H1 (cell line): ENCODE results near the gene PCSK9. TPM values are rescaled to one million over a fixed set of nuclear protein-coding genes. Genes with fewer than 3 reads are reported as not detected.

ENCODE experiments used
- CTCF ChIA-PET: fragments of 300-600 bp; sonication (Branson Sonifier 250); formaldehyde crosslinking; loops from one replicate; lab custom pipeline; 2021; ENCODE audit not compliant: partially characterized antibody; lab: Charles Lee
- POLR2A ChIA-PET: fragments of 300-600 bp; sonication (Branson Sonifier 250); formaldehyde crosslinking; loops from one replicate; lab custom pipeline; 2021; ENCODE audit warnings: inconsistent platforms; ENCODE audit not compliant: partially characterized antibody; lab: Charles Lee
- DNase-seq, 2 experiments: peaks; one replicate each; pipeline versions ENCODE4 v3.0.0 to v3.0.0-alpha.2; 2010 to 2022; ENCODE audit warnings: low spot score in 2 of 2, low read depth in 1 of 2, mixed read lengths in 1 of 2
- FAIRE-seq: peaks from 2 replicates; lab custom pipeline; 2011; peaks lifted over from hg19 to GRCh38; lab: Jason Lieb, UNC
- H2AFZ ChIP-seq: 2 replicates; pipeline ENCODE4 v1.8.1; 2012; ENCODE audit warnings: low read length, inconsistent platforms
- H2AK5ac ChIP-seq: 2 replicates; pipeline ENCODE4 v1.6.1; 2013; ENCODE audit warnings: low read depth, low read length
- H2BK120ac ChIP-seq: replicated peaks from 2 replicates; pipeline ENCODE3; 2013; ENCODE audit warnings: low read depth, low read length, inconsistent platforms
- H2BK12ac ChIP-seq: 2 replicates; pipeline ENCODE4 v1.6.1; 2013; ENCODE audit warnings: low read depth, low read length
- H2BK15ac ChIP-seq: 2 replicates; pipeline ENCODE4 v1.6.1; 2013; ENCODE audit warnings: low read length
- H2BK20ac ChIP-seq: 2 replicates; pipeline ENCODE4 v1.6.1; 2013; ENCODE audit warnings: low read length
- H2BK5ac ChIP-seq: 2 replicates; pipeline ENCODE4 v1.6.1; 2013; ENCODE audit warnings: low read depth, low read length
- H3K14ac ChIP-seq: 2 replicates; pipeline ENCODE4 v1.6.1; 2013; ENCODE audit warnings: inconsistent platforms; ENCODE audit not compliant: insufficient read length
- H3K18ac ChIP-seq: 2 replicates; pipeline ENCODE4 v1.6.1; 2013; ENCODE audit warnings: low read length; ENCODE audit errors: extremely low read depth
- H3K23ac ChIP-seq: 2 replicates; pipeline ENCODE4 v1.6.1; 2013; ENCODE audit warnings: inconsistent platforms; ENCODE audit not compliant: insufficient read length
- H3K23me2 ChIP-seq: 2 replicates; pipeline ENCODE4 v1.6.1; 2013; ENCODE audit warnings: low read depth, low read length
- H3K27ac ChIP-seq: 2 replicates; pipeline ENCODE4 v1.6.1; 2011; ENCODE audit warnings: low read depth, low read length, inconsistent platforms
- H3K27me3 ChIP-seq, 4 experiments: replicated peaks in 1 of 4; 1 replicate in 1 of 4; 2 replicates in 3 of 4; pipeline versions ENCODE4 v1.6.1 to v1.8.1; 2011 to 2013; ENCODE audit warnings: low read length in 3 of 4, mild to moderate bottlenecking in 3 of 4, inconsistent platforms in 2 of 4, mixed read lengths in 2 of 4, moderate library complexity in 1 of 4; ENCODE audit not compliant: control insufficient read depth in 3 of 4, insufficient read depth in 3 of 4; ENCODE audit errors: extremely low read depth in 1 of 4
- H3K36me3 ChIP-seq, 4 experiments: 2 replicates each; pipeline versions ENCODE4 v1.6.1 to v1.8.1; 2011 to 2013; ENCODE audit warnings: mild to moderate bottlenecking in 4 of 4, low read length in 3 of 4, moderate library complexity in 2 of 4, control low read depth in 1 of 4, inconsistent platforms in 1 of 4; ENCODE audit not compliant: insufficient read depth in 4 of 4, control insufficient read depth in 2 of 4
- H3K4ac ChIP-seq: replicated peaks from 2 replicates; pipeline ENCODE3; 2013; ENCODE audit warnings: low read length, low read depth, mixed read lengths, inconsistent platforms; ENCODE audit not compliant: insufficient read length
- H3K4me1 ChIP-seq, 4 experiments: replicated peaks in 1 of 4; 1 replicate in 1 of 4; 2 replicates in 3 of 4; pipeline versions ENCODE4 v1.6.1 to v1.8.1; 2011 to 2013; ENCODE audit warnings: low read length in 3 of 4, inconsistent platforms in 2 of 4, mixed read lengths in 1 of 4; ENCODE audit not compliant: insufficient read depth in 4 of 4, control insufficient read depth in 3 of 4
- H3K4me2 ChIP-seq, 2 experiments: 2 replicates each; pipeline versions ENCODE4 v1.6.1 to v1.8.1; 2011 to 2013; ENCODE audit warnings: low read depth in 2 of 2, low read length in 2 of 2, control low read depth in 1 of 2, inconsistent platforms in 1 of 2, mild to moderate bottlenecking in 1 of 2; ENCODE audit not compliant: insufficient read depth in 1 of 2
- H3K4me3 ChIP-seq, 4 experiments: fragments of 200-600, 300-600 bp in 1 of 4; sonication (generic), shearing (Covaris generic), sonication (Bioruptor Twin) in 1 of 4; 2 replicates each; pipeline versions ENCODE4 v1.5.1 to v1.8.1; 2011 to 2016; ENCODE audit warnings: low read length in 4 of 4, low read depth in 3 of 4, control low read depth in 2 of 4, inconsistent platforms in 2 of 4, mild to moderate bottlenecking in 2 of 4, mixed read lengths in 1 of 4, moderate library complexity in 1 of 4; ENCODE audit not compliant: insufficient read depth in 2 of 4; ENCODE audit errors: extremely low read depth in 1 of 4
- H3K56ac ChIP-seq: replicated peaks from 2 replicates; pipeline ENCODE3; 2013; ENCODE audit warnings: low read depth, mild to moderate bottlenecking, mixed read lengths, low read length, inconsistent platforms; ENCODE audit not compliant: insufficient read length
- H3K79me1 ChIP-seq: 2 replicates; pipeline ENCODE4 v1.6.1; 2013; ENCODE audit warnings: low read depth, low read length, control low read depth
- H3K79me2 ChIP-seq, 2 experiments: 2 replicates each; pipeline versions ENCODE4 v1.6.1 to v1.8.1; 2012 to 2013; ENCODE audit warnings: low read length in 2 of 2, mild to moderate bottlenecking in 2 of 2, inconsistent platforms in 1 of 2; ENCODE audit not compliant: insufficient read depth in 2 of 2, control insufficient read depth in 1 of 2
- H3K9ac ChIP-seq, 4 experiments: replicated peaks in 1 of 4; 1 replicate in 1 of 4; 2 replicates in 3 of 4; pipeline versions ENCODE4 v1.6.1 to v1.8.1; 2011 to 2013; ENCODE audit warnings: low read depth in 3 of 4, low read length in 3 of 4, control low read depth in 2 of 4, mild to moderate bottlenecking in 2 of 4, moderate library complexity in 2 of 4, inconsistent platforms in 1 of 4; ENCODE audit errors: extremely low read depth in 1 of 4
- H3K9me3 ChIP-seq, 2 experiments: 2 replicates each; pipeline versions ENCODE4 v1.6.1 to v1.8.1; 2012 to 2013; ENCODE audit warnings: mild to moderate bottlenecking in 2 of 2, moderate library complexity in 2 of 2, control low read depth in 1 of 2, inconsistent platforms in 1 of 2, low read depth in 1 of 2, low read length in 1 of 2, mixed read lengths in 1 of 2; ENCODE audit not compliant: insufficient read depth in 2 of 2
- H4K20me1 ChIP-seq, 2 experiments: replicated peaks in 1 of 2; 2 replicates each; pipeline versions ENCODE3 to v1.8.1; 2011 to 2013; ENCODE audit warnings: inconsistent platforms in 2 of 2, low read length in 2 of 2, mild to moderate bottlenecking in 1 of 2; ENCODE audit not compliant: insufficient read depth in 2 of 2, control insufficient read depth in 1 of 2
- H4K5ac ChIP-seq: 2 replicates; pipeline ENCODE4 v1.6.1; 2013; ENCODE audit warnings: low read length, low read depth, mixed read lengths, inconsistent platforms; ENCODE audit not compliant: insufficient read length
- H4K8ac ChIP-seq: 2 replicates; pipeline ENCODE4 v1.8.0; 2013; ENCODE audit warnings: mild to moderate bottlenecking, moderate library complexity, low read length, inconsistent platforms; ENCODE audit not compliant: insufficient read depth; ENCODE audit errors: extremely low read depth
- H4K91ac ChIP-seq: replicated peaks from 2 replicates; pipeline ENCODE3; 2013; ENCODE audit warnings: low read length, mixed read lengths, inconsistent platforms; ENCODE audit not compliant: insufficient read length
- ASH2L ChIP-seq: fragments of 200-600, 300-600 bp; sonication (generic); IDR thresholded peaks from one replicate; pipeline ENCODE4 v1.7.1; 2017; ENCODE audit warnings: low read length
- CHD1 ChIP-seq: IDR thresholded peaks from 2 replicates; pipeline ENCODE4 v1.6.1; 2012; ENCODE audit warnings: low read depth, low read length, improper control_type of control experiment
- HDAC6 ChIP-seq: IDR thresholded peaks from one replicate; pipeline ENCODE4 v1.7.1; 2012; ENCODE audit warnings: low read depth, mild to moderate bottlenecking, inconsistent platforms, low read length, moderate library complexity
- WGBS, 2 experiments: shearing (Covaris generic) in 1 of 2; methylation state at CpG; one replicate each; pipeline versions ENCODE4 v1.1.6 to v1.1.7; 2013 to 2015; ENCODE audit warnings: low lambda C conversion rate in 2 of 2, mixed read lengths in 2 of 2, inconsistent platforms in 1 of 2, low coverage in 1 of 2, missing lambda C conversion rate in 1 of 2; ENCODE audit not compliant: insufficient replicate concordance in 2 of 2, insufficient coverage in 1 of 2, insufficient read length in 1 of 2; ENCODE audit errors: extremely low coverage in 1 of 2, missing lambda C conversion rate in 1 of 2; 5-methylcytosine and 5-hydroxymethylcytosine counted together
- polyA plus RNA-seq, 7 experiments: library from polyadenylated mRNA; depleted of rRNA in 3 of 7; stranded (reverse) in 5 of 7; unstranded in 2 of 7; fragments of >200 nt in 5 of 7; fragments of 200-250 nt in 2 of 7; gene quantifications; 1 replicate in 5 of 7; 2 replicates in 1 of 7; 4 replicates in 1 of 7; pipeline versions ENCODE4 v1.2.1 to v1.2.3, GENCODE V29; 2011 to 2013; ENCODE audit warnings: missing spikeins in 2 of 7, mixed read lengths in 2 of 7
- total RNA-seq: library from RNA; stranded (reverse); fragmentation: NEBNext Ultra II Directional; extraction: Animal tissue kit (Norgen Biotek cat#: 25700); gene quantifications from 2 replicates; pipeline ENCODE4 v1.2.1, GENCODE V29; 2021

The PCSK9 gene
- total and polyA plus RNA-seq, 2 of the 8 experiments (the other 6 are each of a cell fraction or from before 2014, with no cell fraction given): 22.3 to 32.3 TPM

GRCh38 chr1:55061000-55061705, 21.8 kb downstream of the PCSK9 start:
- Histone ChIP-seq H4K5ac (no peak overlapping the region), H2AK5ac (no peak overlapping the region), H3K18ac (no peak overlapping the region), H2BK15ac (no peak overlapping the region), H3K27me3 (no peaks in the 10 kb centered on the region), H3K79me1 (peaks cover 4% of the 10 kb centered on the region; the same call in 1 of the 2 replicates), H3K4ac (no peak overlapping the region), H3K9ac (no peak overlapping the region), H4K8ac (no peak overlapping the region), H3K56ac (no peak overlapping the region), H2AFZ (no peak overlapping the region), H2BK5ac (no peak overlapping the region), H3K27ac (no peak overlapping the region), H3K4me3 (no peak overlapping the region), H2BK12ac (no peak overlapping the region), H4K20me1 (peaks cover 1 to 19% of the 10 kb centered on the region in 2 experiments), H3K36me3 (peaks cover 0 to 12% (median 3%) of the 10 kb centered on the region in 4 experiments; a peak in 4 of 8 replicates), H3K79me2 (no peaks in the 10 kb centered on the region), H2BK120ac (no peak overlapping the region), H4K91ac (no peak overlapping the region), H3K23ac (no peak overlapping the region), H3K14ac (no peak overlapping the region), H3K4me2 (no peak overlapping the region), H2BK20ac (no peak overlapping the region), H3K9me3 (no peaks in the 10 kb centered on the region), H3K4me1 (no peaks in the 10 kb centered on the region), H3K23me2 (no peaks in the 10 kb centered on the region)
- ChIA-PET CTCF (interaction anchor here (1.1 to 2.4 kb wide), 3 partner anchors 10 to 116 kb away, joined by 8 to 12 read pairs (median 9); no protein-coding TSS in a partner anchor), POLR2A (no interaction called here)
- DNase-seq: no peak
- 84% methylated on average over 13 of the region's 13 CpGs; no CpG with 5 or more reads in 1 of the 2 experiments for WGBS, 2 experiments
- FAIRE-seq: no peak
- TF ChIP-seq CHD1 (no peak), HDAC6 (no peak), ASH2L (no peak)
